Skin epidermis (tissue), 12 donors: ENCODE data around the gene USP4.
A peak's percentile ranks its signal among the peaks of the same experiment; 100 is the strongest.
"Not testable (repeated sequence)": the region's sequence is repeated elsewhere in the genome, so short reads cannot be mapped to it uniquely, and the experiment has no call there.

Experiments used
- H3K27ac ChIP-seq, 21 experiments: fragments of 200-600 bp; sonication (generic) in 11 of 21; one replicate each; pipeline ENCODE4 v1.5.0; 2020; ENCODE audit warnings: mild to moderate bottlenecking in 3 of 21, inconsistent platforms in 2 of 21, moderate library complexity in 2 of 21
- H3K4me3 ChIP-seq, 7 experiments: fragments of 200-600 bp; sonication (generic) in 2 of 7; one replicate each; pipeline ENCODE4 v1.5.0; 2020; ENCODE audit warnings: inconsistent platforms in 2 of 7, mild to moderate bottlenecking in 2 of 7, moderate library complexity in 1 of 7

The USP4 gene

DNA sequence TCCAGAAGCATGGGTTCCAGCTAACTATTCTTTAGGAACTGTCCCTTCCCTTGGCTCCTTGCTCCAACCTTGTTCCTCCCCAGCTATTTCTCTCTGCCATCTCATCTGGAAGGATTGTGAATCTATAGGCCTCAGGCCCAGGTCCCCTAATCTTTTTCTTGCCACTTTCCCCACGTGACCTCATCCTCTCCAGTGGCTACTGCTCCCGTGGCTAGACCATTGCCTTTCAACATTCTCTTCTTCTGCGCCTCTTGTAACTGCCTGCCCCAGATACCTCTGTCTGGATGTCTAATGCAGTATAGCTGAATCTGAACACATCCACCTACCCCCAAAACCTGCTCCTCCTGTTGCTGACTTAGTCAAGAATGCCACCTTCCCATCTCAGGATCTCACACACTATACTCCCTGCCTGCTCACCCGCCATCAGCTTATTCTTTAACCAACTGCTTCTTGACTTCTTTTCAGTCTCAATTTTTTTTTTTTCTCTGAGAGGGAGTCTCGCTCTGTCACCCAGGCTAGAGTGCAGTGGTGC lies 13.1 kb upstream of the USP4 start:
- H3K27ac ChIP-seq = peak overlapping the region in 20 of 21 experiments; percentile 9 to 89 (median 72)
- no peak overlapping the region for H3K4me3 ChIP-seq

DNA sequence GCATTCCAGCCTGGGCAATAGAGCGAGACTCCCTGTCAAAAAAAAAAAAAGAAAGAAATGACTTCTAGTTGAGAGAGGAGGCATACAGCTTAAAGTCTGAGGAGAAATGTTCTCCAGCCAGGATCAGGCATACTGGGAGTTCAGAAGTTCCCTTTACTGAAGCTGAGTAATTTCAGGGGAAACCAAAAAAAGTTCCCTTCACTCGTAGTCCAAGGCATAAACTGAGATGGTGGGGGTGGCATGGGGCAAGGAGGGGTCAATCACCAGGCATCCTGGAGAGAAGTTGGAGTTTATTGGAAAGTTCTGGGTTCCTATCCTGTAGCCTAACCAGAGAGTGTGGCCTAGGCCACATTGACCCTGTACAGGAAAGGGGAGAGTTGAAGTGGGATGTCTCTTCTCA lies 12.4 kb upstream of the USP4 start:
- Histone ChIP-seq H3K27ac (peak overlapping the region in 20 of 21 experiments; percentile 9 to 89 (median 72)), H3K4me3 (no peak overlapping the region)

DNA sequence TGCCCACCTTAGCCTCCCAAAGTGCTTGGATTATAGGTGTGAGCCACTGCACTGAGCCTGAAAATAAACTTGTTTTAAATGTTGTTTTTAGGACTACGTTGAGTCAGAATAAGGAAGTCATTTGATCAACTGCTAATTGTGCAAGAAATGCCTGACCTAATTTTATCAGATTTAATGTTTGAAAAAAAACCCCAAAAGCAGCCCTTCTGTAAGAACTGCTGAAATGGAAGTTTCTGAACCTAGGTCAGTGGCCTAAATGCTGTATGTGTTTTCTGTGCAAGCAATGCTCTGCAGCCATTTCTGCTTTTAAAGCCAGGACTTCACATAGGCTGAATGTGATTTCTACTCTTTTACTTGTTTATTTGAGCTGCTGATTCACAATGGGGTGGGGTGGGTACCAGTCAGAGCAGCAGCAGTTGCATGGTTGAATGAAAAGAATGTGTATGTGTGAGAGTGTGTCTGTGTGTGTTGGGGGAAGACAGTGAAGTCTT lies 11.7 kb upstream of the USP4 start:
- H3K4me3 ChIP-seq = no peak overlapping the region
- peak overlapping the region in 20 of 21 experiments; percentile 9 to 89 (median 72) for H3K27ac ChIP-seq

DNA sequence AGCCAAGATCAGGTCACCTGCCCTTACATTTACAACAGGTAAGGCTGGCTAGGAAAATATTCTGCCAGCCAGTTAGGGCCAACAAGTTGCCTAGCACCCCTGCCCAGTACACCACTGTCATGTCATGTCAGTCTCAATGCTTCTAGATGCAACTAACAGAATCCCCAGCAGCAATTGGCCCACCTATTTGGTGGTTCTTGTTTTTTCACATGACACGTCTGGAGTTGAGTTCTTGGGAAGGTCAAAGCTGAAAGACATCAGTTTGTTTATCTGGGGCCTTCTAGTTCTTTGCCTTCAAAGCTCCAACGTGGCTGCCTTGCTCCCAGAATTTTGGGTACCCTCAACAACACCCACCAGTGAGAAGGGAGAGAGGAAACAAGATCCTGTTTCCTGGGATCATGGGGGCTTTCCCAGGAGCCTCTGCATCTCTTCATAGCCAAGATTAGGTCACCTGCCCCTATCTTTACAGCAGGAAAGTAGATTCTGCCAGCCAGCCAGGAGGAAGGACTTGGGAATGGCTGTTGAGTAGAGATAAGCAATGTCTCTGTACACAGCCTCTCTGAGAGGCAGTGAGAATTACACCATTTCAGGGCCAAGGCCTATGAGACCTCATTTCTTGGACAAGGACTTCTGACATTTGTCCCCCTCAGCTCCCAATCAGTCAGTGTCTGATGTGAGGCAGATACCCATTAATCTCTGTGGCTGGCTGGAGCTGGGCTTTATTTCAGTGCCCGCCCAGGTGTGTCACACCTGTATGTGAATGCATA lies 9.7 kb upstream of the USP4 start:
- peak overlapping the region in 4 of 21 experiments; percentile 43 to 85 (median 69) for H3K27ac ChIP-seq
- H3K4me3 ChIP-seq = no peak overlapping the region

DNA sequence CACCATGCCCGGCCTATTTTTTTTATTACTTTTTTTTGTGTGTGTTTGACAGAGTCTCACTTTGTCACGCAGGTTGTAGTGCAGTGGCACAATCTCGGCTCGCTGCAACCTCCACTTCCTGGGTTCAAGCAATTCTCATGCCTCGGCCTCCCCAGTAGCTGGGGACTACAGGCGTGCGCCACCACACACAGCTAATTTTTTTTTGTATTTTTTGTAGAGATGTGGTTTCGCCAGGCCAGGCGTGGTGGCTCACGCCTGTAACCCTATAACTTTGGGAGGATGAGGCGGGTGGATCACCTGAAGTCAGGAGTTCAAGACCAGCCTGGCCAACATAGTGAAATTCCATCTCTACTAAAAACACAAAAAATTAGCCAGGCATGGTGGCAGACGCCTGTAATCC lies 8.5 kb upstream of the USP4 start:
- H3K4me3 ChIP-seq = not testable (repeated sequence)
- peak overlapping the region in 2 of 21 experiments; percentile 11 to 43 for H3K27ac ChIP-seq

DNA sequence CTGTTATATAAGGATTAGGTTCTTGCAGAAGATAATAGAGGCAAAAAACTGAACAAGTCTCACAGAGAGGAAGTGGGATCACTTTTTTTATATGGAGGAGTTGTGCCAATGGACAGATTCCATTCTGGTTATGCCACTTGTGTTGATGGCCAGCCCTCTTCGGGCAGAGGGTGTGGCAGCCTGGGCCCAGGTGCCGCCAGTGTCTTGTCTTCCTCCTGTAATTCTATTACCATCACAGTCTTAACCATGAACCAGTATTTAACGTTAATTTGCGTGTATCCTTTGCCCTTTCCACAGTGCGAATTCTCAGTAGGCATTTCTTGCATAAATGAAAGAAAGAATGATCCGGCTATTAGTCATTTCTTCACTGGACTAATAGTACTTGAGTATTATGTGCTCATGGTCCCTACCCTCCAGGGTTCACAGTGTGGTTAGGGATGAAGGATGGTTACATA lies 7.0 kb upstream of the USP4 start:
- peak overlapping the region in 19 of 21 experiments; percentile 2 to 86 (median 72) for H3K27ac ChIP-seq
- H3K4me3 ChIP-seq = no peak overlapping the region

DNA sequence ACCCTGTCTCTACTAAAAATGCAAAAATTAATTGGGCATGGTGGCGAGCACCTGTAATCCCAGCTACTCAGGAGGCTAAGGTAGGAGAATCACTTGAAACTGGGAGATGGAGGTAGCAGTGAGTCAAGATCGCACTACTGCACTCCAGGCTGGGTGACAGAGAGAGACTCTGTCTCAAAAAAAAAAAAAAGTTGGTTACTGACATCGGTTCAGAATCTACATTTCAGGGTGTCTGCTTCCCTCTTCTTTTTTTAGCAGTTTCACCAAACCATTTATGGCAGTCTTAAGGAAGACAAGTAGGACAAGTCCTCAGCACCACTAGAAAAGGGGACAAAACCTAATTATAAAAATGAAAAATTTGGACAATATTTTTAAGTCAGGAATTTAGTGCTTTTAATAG lies 3.3 kb upstream of the USP4 start:
- Histone ChIP-seq H3K4me3 (no peak overlapping the region), H3K27ac (peak overlapping the region in 14 of 21 experiments; percentile 5 to 99 (median 82))

DNA sequence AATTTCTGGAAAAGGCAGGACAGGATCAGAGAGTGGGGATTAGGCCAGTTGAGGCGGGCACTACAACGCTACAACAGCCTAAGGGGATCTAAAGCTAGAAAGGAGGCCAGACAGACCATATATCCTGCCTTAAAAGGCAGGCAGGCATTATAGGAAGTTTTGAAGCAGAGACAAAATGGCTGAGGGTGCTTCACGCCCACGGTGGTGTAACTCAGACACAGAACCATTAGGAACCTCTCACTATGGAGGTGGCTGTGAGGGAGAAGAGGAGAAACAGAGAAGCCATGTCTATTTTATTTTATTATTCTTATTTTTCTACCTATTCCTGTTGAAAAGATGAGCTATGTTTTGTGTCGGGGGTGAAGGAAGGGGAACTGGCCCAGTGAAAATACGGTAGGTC lies 2.1 kb upstream of the USP4 start:
- Histone ChIP-seq H3K4me3 (no peak overlapping the region), H3K27ac (peak overlapping the region in 16 of 21 experiments; percentile 4 to 99 (median 94))

DNA sequence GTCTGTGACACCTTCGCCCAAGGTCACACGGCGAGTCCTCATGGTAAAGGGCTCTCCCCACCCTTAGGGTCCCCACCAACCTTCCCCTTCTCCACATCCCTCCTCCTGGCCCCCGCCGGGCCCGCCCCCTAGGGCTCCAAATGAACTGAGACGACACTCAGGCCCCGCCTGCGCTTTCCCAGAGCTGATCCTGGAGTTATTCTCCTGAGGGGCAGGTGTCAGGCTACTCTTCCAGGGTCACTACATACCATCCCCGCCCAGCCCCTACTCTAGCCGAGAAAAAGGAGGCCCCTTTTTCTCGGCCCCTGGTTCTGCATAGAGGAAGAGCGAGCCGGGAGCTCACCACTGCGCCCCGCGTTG lies 292 bp downstream of the USP4 start:
- Histone ChIP-seq H3K4me3 (peak overlapping the region; percentile 65 to 96 (median 85)), H3K27ac (peak overlapping the region; percentile 78 to 99 (median 95))

DNA sequence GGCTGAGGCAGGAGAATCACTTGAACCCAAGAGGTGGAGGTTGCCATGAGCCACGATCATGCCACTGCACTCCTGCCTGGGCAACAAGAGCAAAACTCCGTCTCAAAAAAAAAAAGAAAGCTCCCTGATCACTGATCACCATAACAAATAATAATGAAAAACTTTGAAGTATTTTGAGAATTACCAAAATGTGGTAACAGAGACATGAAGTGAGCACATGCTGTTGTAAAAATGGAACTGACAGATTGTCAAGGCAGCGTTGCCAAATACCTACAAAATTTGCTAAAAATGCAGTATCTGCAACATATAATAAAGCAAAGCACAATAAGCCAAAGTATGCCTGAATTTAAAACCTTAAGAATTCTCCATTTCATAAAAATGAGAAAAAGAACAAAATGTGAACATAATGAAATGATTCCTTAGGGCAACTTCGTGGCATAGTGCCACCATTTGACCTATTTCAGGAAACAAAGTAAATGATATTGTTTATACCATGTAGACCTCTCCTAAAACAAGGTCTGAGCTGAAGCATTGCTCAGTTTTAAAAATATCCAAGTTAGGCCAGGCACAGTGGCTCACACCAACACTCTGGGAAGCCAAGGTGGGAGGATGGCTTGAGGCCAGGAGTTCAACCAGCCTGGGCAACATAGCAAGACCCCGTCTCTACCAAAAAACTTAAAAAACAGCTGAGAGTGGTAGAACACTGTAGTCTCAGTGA lies 5.8 kb downstream of the USP4 start:
- peak overlapping the region in 1 of 21 experiments; percentile 11 for H3K27ac ChIP-seq
- no peak overlapping the region for H3K4me3 ChIP-seq

DNA sequence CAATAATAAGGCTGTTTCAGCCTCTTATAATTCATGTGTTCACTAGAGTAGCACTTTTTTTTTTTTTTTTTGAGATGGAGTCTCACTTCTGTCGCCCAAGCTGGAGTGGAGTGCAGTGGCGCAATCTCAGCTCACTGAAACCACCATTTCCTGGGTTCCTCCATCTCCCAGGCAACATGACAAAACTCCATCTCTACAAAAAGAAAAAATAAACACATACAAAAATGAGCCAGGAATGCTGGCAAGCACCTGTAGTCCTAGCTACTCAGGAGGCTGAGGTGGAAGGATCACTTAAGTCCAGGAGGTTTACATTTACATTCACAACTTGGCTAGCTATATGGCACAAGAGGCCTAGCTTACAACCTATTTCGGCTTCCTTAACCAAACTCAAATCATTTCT lies 6.8 kb downstream of the USP4 start:
- Histone ChIP-seq H3K4me3 (no peak overlapping the region), H3K27ac (no peak overlapping the region)

DNA sequence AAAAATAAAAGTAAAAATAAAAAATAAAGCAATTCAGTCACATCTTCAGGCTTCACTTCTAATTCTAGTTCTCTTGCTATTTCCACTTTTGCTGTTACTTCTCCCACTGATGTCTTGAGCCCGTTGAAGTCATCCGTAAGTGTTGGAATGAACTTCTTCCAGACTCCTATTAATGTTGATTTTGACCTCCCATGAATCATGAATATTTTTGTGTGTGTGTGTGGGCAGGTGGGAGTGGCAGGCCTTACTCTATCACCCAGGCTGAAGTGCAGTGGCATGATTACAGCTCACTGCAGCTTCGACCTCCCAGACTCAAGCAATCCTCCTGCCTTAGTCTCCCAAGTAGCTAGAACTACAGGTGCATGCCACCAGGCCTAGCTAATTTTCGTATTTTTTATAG lies 10.7 kb downstream of the USP4 start:
- Histone ChIP-seq H3K27ac (no peak overlapping the region), H3K4me3 (no peak overlapping the region)

DNA sequence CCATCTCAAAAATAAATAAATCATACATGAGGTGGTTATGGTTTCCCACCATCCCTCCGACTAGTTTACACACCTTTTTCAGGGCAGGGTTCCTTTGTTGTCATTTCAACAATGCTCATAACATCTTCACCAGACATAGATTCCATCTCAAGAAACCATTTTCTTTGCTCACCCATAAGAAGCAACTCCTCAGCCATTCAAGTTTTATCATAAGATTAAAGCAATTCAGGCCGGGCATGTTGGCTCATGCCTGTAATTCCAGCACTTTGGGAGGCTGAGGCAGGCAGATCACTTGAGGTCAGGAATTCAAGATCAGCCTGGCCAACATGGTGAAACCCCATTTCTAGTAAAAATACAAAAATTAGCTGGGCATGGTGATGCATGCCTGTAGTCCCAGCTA lies 11.5 kb downstream of the USP4 start:
- H3K27ac ChIP-seq, H3K4me3 ChIP-seq: not testable (repeated sequence)

DNA sequence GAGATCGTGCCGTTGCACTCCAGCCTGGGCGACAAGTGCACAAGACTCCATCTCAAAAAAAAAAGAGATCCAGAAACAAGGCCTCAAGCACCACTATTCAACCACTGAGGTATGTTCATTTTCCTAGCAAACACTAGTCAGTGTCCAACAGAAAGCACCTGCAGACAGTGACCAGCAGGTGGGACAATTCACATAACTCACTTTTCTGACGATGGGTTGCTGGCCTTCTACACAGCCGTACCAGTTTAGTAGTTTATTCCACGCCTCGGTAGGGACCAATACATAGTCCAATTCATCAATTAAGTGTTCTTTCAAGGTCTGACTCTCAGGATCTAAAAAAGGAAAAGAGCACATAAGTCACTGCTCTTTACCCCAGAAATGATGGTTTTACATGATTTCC lies 12.4 kb downstream of the USP4 start:
- Histone ChIP-seq H3K4me3 (no peak overlapping the region), H3K27ac (no peak overlapping the region)

DNA sequence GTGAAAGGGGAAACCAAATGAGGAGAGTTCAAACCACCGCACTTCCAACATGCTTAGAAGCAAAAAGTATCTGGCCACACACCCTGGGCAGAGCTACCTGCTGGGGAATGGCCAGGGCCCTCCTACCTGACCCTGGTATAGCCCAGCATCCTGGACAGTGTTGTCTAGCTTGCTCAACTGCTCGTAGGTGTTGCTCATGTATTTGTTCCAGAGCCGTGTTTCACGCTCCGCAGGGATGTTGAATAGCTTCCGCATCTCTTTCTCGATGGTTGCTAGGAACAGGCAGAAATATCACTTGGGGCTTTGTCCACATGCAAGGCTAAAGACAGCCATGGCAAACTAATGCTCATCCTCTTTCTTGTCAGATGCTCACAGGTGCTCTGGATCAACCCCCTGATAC lies 15.1 kb downstream of the USP4 start:
- no peak overlapping the region for H3K27ac ChIP-seq
- H3K4me3 ChIP-seq = no peak overlapping the region

DNA sequence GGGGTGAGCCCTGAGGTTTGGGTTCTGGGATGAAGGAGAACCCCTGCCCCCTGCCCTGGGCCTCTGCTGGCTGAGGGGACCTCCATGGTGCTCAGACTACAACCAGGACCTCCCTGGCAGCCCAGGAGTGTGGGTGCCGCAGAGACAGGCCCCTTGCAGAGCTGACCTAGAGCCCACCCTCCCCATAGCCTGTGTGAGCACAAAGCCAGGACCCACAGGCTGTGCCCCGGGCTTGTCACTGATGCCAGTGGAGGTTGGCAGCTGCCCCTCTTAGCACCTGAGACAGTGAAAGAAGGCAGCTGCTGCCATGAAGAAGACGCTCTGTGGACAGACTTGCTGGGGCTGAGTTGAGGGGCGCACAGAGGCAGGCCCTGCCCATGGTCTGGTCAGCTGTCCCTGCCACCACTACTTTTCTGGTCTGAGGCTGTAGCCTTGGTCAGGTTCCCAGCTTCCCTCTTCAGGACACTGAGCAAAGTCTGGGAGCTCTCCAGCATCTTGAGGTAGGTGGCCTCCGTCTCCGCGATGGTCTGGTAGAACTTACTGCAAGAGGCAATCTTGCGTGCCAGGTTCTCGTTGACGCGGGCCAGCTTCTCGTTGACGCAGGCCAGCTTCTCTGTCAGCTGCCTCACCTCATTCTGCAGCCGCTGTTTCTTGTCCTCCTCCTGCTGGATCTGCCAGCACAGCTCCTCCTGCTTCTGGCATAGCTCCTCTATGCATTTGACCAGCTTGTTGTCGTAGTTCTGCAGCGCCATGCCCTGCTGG lies 23.0 kb downstream of the USP4 start:
- Histone ChIP-seq H3K27ac (no peak overlapping the region), H3K4me3 (no peak overlapping the region)

DNA sequence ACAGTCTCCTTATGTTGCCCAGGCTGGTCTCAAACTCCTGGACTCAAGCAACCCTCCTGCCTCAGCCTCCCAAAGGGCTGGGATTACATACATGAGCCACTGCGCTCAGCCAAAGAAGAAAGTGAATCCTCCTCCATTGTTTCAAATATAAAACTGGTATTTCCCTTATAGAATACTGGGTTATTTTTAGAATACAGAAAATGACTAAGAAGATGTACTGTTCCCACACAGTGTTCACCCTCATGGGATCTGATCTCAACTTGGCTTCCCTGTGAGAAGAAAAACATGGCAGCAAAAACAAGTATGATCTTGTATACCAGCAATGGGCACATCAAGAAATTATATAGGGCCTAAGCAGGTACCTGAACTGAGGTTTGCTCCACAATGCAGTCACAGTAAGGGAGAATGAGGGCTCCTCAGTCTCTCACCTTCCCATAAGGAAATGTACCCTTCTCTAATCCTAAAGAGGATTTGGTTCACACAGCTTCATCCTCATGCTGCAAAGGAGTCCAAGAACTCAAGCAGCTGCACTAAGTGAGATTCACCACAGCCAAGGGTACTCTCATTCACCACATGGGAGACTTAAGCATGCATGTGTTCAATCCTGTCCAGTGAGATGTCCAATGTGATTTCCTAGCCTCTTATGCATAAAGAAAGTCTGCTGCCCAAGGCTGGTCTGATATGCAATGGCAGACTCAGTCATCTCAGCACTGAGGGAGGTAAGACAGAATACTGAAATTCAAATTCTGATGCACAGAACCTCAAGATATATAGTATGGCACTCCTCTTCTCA lies 25.8 kb downstream of the USP4 start:
- no peak overlapping the region for H3K4me3 ChIP-seq
- no peak overlapping the region for H3K27ac ChIP-seq

DNA sequence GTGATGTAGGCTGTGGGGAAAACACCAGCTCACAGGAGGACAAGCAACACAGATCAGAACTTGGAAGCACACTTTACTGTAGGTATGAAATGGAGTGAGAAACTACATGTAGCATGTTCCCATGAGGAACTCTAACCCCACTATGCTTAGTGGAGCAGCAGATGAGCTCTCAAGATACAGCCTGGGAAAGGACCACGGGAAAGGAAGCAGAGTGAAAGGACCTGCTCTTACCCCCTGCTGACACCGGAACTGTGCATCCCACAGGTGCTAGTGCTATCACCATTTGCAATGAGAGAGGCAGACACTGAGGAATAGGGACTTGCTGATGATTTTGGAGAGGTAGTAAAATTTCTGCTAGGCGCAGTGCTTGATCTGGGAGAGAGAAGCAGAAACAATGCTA lies 28.6 kb downstream of the USP4 start:
- Histone ChIP-seq H3K4me3 (no peak overlapping the region), H3K27ac (no peak overlapping the region)

DNA sequence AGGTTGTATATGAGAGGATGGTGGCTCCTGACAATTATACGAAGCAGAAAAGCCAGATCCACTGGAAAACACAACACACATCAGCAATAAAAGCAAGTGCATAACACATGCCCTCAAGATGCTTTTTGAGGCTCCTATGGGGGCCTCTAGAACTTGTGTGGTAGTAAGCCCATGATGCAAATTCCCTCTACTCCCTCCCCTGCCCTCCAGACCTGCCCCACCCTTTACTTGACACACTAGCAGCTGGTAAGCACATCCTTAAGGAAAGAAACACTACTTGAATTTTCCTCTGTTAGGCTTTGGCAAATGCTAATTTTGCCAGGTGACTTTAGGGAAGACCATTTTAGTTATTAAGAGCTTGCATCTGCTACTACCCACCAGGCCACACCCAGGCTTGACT lies 29.2 kb downstream of the USP4 start:
- Histone ChIP-seq H3K4me3 (no peak overlapping the region), H3K27ac (no peak overlapping the region)
